ENCODE results near the gene LRP5. TPM values are rescaled to one million over a fixed set of nuclear protein-coding genes. Genes with fewer than 3 reads are reported as not detected.

LRP5 gene
- total RNA-seq, 2 experiments from 2014 or later: 37.1 to 46.3 TPM

- ATAC-seq (no peak), DNase-seq (no peak)
- Mint-ChIP-seq H3K27ac (peak overlapping the region; percentile 43), H3K4me3 (no peak overlapping the region), H3K4me1 (ENCODE audit: low read depth) (peaks cover 9% of the 10 kb centered on the region), H3K9me3 (ENCODE audit: insufficient read depth) (no peaks in the 10 kb centered on the region), H3K27me3 (ENCODE audit: low read depth) (no peaks in the 10 kb centered on the region), H3K36me3 (ENCODE audit: low read depth) (peaks cover 26% of the 10 kb centered on the region)
- ChIA-PET POLR2A (no interaction called here), CTCF (no interaction called here)
Measured at GRCh38 chr11:68371171-68372041, 59.0 kb downstream of the LRP5 start.

GRCh38 chr11:68372114-68372513 is 59.7 kb downstream of the LRP5 start:
- H3K4me3 Mint-ChIP-seq: no peak overlapping the region
- ATAC-seq (no peak), DNase-seq (no peak)
- H3K36me3 Mint-ChIP-seq (ENCODE audit: low read depth): peaks cover 23% of the 10 kb centered on the region
- H3K27ac Mint-ChIP-seq: peak overlapping the region; percentile 22
- POLR2A ChIA-PET: no interaction called here
- H3K9me3 Mint-ChIP-seq (ENCODE audit: insufficient read depth): no peaks in the 10 kb centered on the region
- H3K27me3 Mint-ChIP-seq (ENCODE audit: low read depth): no peaks in the 10 kb centered on the region
- CTCF ChIA-PET: no interaction called here
- peaks cover 9% of the 10 kb centered on the region for H3K4me1 Mint-ChIP-seq (ENCODE audit: low read depth)

DNA sequence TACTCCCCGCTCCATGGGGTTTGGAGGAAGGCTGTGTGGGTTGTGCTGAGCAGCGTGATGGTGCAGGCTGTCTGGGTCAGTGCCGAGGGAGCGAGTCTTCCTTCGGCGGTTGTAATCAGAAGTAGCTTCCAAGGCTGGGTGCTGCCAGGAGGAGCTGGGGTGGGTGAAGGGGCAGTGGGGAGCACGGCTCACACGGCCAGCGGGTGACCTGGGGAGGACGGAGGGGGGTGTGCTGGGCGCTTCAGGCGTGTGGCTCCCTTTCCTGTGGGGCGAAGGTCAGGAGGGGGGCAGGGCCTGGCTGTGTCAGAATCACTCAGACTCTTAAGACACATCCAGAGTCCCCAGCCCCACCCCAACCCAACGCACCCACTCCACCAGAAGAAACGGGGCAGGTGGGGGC is 60.2 kb downstream of the LRP5 start:
- no peaks in the 10 kb centered on the region for H3K27me3 Mint-ChIP-seq (ENCODE audit: low read depth)
- ChIA-PET CTCF (no interaction called here), POLR2A (no interaction called here)
- H3K27ac Mint-ChIP-seq: peak overlapping the region; percentile 43
- no peaks in the 10 kb centered on the region for H3K9me3 Mint-ChIP-seq (ENCODE audit: insufficient read depth)
- DNase-seq (no peak), ATAC-seq (no peak)
- peaks cover 20% of the 10 kb centered on the region for H3K36me3 Mint-ChIP-seq (ENCODE audit: low read depth)
- peaks cover 9% of the 10 kb centered on the region for H3K4me1 Mint-ChIP-seq (ENCODE audit: low read depth)
- H3K4me3 Mint-ChIP-seq: no peak overlapping the region

GRCh38 chr11:68373189-68373814 is 60.9 kb downstream of the LRP5 start:
- Mint-ChIP-seq H3K27ac (no peak overlapping the region), H3K36me3 (ENCODE audit: low read depth) (peaks cover 20% of the 10 kb centered on the region), H3K4me1 (ENCODE audit: low read depth) (peaks cover 9% of the 10 kb centered on the region), H3K27me3 (ENCODE audit: low read depth) (no peaks in the 10 kb centered on the region), H3K4me3 (no peak overlapping the region), H3K9me3 (ENCODE audit: insufficient read depth) (no peaks in the 10 kb centered on the region)
- POLR2A ChIA-PET: no interaction called here
- no peak for DNase-seq
- CTCF ChIA-PET: interaction anchor here (1.7 kb wide), 1 partner anchor 10 kb away, joined by 9 read pairs; no protein-coding TSS in a partner anchor
- ATAC-seq: no peak

DNA sequence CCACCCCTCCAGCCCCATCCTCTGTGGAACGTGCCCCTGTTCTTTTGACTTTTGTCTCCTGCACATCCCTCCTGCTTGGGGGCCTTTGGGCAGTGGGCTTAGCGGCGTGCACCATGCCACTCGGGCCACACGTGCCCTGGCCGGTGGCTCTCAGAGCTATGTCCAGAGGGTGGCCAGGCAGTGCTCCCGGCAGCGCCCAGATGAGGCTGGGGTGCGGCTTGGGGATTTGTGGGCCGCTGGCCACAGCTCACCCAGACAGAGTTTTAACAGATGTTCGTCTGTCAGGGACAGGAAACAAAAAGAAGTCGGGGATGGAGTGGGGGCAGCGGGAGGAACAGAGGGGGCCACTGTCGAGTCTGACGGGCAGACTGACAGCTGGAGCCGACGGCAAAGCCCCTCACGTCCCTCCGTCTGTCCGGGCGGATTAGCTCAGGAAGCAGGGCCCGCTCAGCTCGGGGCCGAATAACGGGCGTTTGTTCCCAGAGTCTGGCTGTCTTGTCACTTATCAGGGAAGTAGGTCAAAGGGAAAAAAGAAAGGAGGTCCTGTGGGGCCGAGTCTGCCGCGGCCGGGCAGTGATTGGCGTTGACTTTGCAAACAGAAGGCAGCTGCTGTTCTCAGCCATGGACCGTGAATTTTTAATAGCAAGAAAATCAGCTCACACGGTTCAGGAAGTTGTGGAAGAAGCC is 61.6 kb downstream of the LRP5 start:
- Mint-ChIP-seq H3K4me1 (ENCODE audit: low read depth) (peaks cover 9% of the 10 kb centered on the region), H3K27ac (no peak overlapping the region), H3K4me3 (no peak overlapping the region), H3K9me3 (ENCODE audit: insufficient read depth) (no peaks in the 10 kb centered on the region), H3K27me3 (ENCODE audit: low read depth) (no peaks in the 10 kb centered on the region), H3K36me3 (ENCODE audit: low read depth) (peaks cover 17% of the 10 kb centered on the region)
- POLR2A ChIA-PET: interaction anchor here (1.6 kb wide), 1 partner anchor 12 kb away, joined by 3 read pairs; no protein-coding TSS in a partner anchor
- ATAC-seq (no peak), DNase-seq (no peak)
- CTCF ChIA-PET: interaction anchor here (0.8 to 1.7 kb wide), 2 partner anchors 9 to 73 kb away, joined by 3 to 9 read pairs; no protein-coding TSS in a partner anchor

- H3K4me3 Mint-ChIP-seq: no peak overlapping the region
- no peaks in the 10 kb centered on the region for H3K9me3 Mint-ChIP-seq (ENCODE audit: insufficient read depth)
- no peak overlapping the region for H3K27ac Mint-ChIP-seq
- POLR2A ChIA-PET: interaction anchor here (1.6 kb wide), 1 partner anchor 11 kb away, joined by 3 read pairs; no protein-coding TSS in a partner anchor
- CTCF ChIA-PET: interaction anchor here (0.8 to 1.7 kb wide), 2 partner anchors 9 to 72 kb away, joined by 3 to 9 read pairs; no protein-coding TSS in a partner anchor
- peaks cover 15% of the 10 kb centered on the region for H3K4me1 Mint-ChIP-seq (ENCODE audit: low read depth)
- peaks cover 17% of the 10 kb centered on the region for H3K36me3 Mint-ChIP-seq (ENCODE audit: low read depth)
- DNase-seq (no peak), ATAC-seq (no peak)
- no peaks in the 10 kb centered on the region for H3K27me3 Mint-ChIP-seq (ENCODE audit: low read depth)
Measured at GRCh38 chr11:68374531-68374930, 62.1 kb downstream of the LRP5 start.

- Mint-ChIP-seq H3K4me1 (ENCODE audit: low read depth) (peaks cover 23% of the 10 kb centered on the region), H3K36me3 (ENCODE audit: low read depth) (peaks cover 17% of the 10 kb centered on the region), H3K27me3 (ENCODE audit: low read depth) (no peaks in the 10 kb centered on the region), H3K4me3 (no peak overlapping the region), H3K9me3 (ENCODE audit: insufficient read depth) (no peaks in the 10 kb centered on the region), H3K27ac (no peak overlapping the region)
- ChIA-PET CTCF (no interaction called here), POLR2A (interaction anchor here (1.6 kb wide), 1 partner anchor 10 kb away, joined by 3 read pairs; no protein-coding TSS in a partner anchor)
- DNase-seq: no peak
- no peak for ATAC-seq
Measured at GRCh38 chr11:68375337-68375736, 62.9 kb downstream of the LRP5 start.

DNA sequence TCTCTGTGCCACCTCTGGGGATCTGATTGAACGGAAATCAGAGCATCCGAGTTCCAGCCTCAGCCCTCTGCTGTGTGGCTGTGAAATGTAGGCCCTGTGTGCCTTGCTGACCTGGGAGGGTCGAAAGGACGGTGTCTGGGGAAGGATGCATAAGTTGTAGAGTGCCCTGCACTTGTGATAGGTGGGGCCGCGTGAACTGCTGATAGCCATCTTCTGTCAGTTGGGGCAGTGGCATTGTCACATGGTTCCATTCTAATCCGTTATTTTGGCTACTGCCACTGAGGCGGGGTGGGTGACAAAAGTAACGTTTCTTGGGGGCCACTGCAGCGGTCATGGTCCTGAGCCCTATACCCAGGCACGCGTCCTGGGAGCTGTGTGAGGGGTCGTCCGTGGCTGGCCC is 63.4 kb downstream of the LRP5 start:
- DNase-seq (no peak), ATAC-seq (no peak)
- Mint-ChIP-seq H3K27ac (peak overlapping the region; percentile 20), H3K4me3 (no peak overlapping the region), H3K9me3 (ENCODE audit: insufficient read depth) (no peaks in the 10 kb centered on the region), H3K27me3 (ENCODE audit: low read depth) (no peaks in the 10 kb centered on the region), H3K36me3 (ENCODE audit: low read depth) (peaks cover 17% of the 10 kb centered on the region), H3K4me1 (ENCODE audit: low read depth) (peaks cover 24% of the 10 kb centered on the region)
- CTCF ChIA-PET: no interaction called here
- POLR2A ChIA-PET: no interaction called here

GRCh38 chr11:68377389-68377795 is 65.0 kb downstream of the LRP5 start:
- Mint-ChIP-seq H3K4me1 (ENCODE audit: low read depth) (peaks cover 35% of the 10 kb centered on the region), H3K27ac (no peak overlapping the region), H3K9me3 (ENCODE audit: insufficient read depth) (no peaks in the 10 kb centered on the region), H3K27me3 (ENCODE audit: low read depth) (no peaks in the 10 kb centered on the region), H3K36me3 (ENCODE audit: low read depth) (peaks cover 5% of the 10 kb centered on the region), H3K4me3 (no peak overlapping the region)
- DNase-seq (no peak), ATAC-seq (no peak)
- ChIA-PET POLR2A (no interaction called here), CTCF (no interaction called here)

- Mint-ChIP-seq H3K36me3 (ENCODE audit: low read depth) (peaks cover 1% of the 10 kb centered on the region), H3K4me1 (ENCODE audit: low read depth) (peaks cover 50% of the 10 kb centered on the region), H3K9me3 (ENCODE audit: insufficient read depth) (no peaks in the 10 kb centered on the region), H3K27ac (no peak overlapping the region), H3K27me3 (ENCODE audit: low read depth) (no peaks in the 10 kb centered on the region), H3K4me3 (no peak overlapping the region)
- no peak for DNase-seq
- ChIA-PET POLR2A (no interaction called here), CTCF (interaction anchor here (1.0 kb wide), 1 partner anchor 80 kb away, joined by 4 read pairs; no protein-coding TSS in a partner anchor)
- no peak for ATAC-seq
Measured at GRCh38 chr11:68379206-68379605, 66.8 kb downstream of the LRP5 start.

DNA sequence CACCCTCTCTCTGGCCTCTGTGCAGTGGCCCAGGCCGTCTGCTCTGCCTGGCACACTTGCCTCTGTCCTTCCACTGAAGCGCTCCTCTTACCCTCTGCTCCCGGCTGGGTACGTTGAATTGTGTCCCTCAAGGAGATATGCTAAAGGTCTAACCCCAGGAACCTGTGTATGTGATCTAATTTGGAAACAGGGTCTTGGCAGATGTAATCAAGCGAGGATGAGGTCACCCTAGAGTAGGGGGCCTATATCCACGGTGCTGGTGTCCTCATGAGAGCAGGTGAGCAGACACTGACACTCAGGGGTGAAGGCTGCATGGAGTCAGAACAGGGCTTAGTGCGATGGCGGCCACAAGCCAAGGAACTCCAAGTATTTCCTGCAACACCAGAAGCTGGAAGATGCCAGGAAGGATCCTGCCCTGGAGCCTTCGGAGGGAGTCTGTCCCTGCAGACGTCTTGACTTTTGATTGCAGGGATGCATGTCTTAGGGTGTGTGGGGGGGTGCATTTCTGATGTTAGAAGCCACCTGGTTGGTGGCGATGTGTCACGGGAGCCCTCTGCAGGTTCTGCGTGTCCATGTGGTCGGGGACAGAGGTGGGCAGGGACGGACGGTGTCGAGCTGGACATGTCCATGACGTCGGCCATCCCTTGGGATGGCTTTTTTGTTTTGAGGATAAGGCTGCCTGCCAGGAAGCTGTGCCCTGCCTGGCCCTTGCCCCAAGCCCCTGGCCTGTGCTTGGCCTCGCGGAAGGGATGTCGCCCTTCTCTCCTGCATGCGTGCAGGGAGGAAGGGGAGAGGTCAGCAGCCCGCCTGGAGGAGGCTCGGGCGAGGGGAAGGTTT is 68.6 kb downstream of the LRP5 start:
- DNase-seq (no peak), ATAC-seq (peak; percentile 8)
- H3K4me3 Mint-ChIP-seq: peak overlapping the region; percentile 27
- H3K4me1 Mint-ChIP-seq (ENCODE audit: low read depth): peaks cover 50% of the 10 kb centered on the region
- ChIA-PET POLR2A (no interaction called here), CTCF (interaction anchor here (0.9 to 5.0 kb wide), 5 partner anchors 81 to 123 kb away, joined by 3 to 25 read pairs (median 3); no protein-coding TSS in a partner anchor)
- peak overlapping the region; percentile 69 for H3K27ac Mint-ChIP-seq
- no peaks in the 10 kb centered on the region for H3K36me3 Mint-ChIP-seq (ENCODE audit: low read depth)
- no peaks in the 10 kb centered on the region for H3K9me3 Mint-ChIP-seq (ENCODE audit: insufficient read depth)
- no peaks in the 10 kb centered on the region for H3K27me3 Mint-ChIP-seq (ENCODE audit: low read depth)
